ENCODE results near the gene RFNG. TPM values are rescaled to one million over a fixed set of nuclear protein-coding genes. Genes with fewer than 3 reads are reported as not detected.

Gene RFNG
- total RNA-seq, 1 experiment from 2014 or later = 37.9 TPM

DNA sequence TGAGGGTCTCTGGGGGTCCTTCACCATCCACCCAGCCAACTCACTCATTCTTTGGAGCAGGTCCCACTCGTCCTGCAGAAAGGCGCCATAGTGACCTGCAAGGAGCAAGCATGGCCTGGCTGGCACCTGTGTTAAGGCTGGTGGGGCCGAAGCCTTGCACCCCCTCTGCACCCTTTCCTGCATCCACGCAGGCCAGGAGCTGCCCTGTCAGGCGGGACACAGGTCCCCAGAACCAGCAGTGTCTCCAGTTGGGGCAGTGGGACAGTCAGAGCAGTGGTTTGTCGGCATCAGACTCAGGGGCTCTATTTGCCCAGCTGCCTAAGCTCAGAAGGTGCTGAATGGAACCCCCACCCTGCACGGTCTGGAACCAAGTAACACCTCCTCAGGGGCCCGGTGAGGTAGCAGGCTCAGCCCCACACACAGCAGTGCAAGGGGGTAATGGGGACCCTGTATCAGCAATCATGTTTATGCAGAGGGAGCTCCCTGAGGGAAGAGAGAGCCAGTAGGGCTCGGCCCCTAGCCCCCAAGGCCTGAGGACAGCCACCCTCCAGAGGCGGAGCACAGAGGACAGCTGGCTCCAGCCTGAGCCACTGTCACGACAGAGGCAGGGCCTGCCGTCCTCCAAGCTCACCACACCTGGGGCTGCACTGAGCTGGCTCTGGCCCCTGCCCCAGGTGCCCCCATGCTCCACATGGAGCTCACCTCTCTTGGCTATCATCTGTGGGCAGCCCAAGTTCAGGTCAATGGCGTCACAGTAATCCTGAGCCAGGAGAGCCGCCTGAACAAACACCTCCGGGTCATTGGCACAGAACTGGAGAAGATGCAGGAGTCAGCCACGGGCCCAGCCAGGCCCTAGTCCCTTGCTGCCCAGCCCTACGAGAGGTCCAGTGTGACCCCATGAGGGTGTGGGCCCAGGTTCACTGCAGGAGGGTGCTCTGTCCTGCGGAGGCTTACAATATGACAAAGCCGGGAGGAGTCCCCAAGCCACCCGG lies 12.1 kb upstream of the RFNG start:
- ChIA-PET CTCF (interaction anchor here (0.6 to 1.1 kb wide), 2 partner anchors 16 to 72 kb away, joined by 3 to 5 read pairs; no protein-coding TSS in a partner anchor), POLR2A (interaction anchor here (0.7 to 4.0 kb wide), 5 partner anchors 10 to 41 kb away, joined by 3 to 15 read pairs (median 4); partner anchors contain the start of genes FASN, GPS1, RAC3 and RFNG)
- intact Hi-C loops (cut with micrococcal nuclease) = no loop called here
- no TSS peak for BruUV-seq (replicated peaks)
- Mint-ChIP-seq H3K27me3 (ENCODE audit: insufficient read depth, unreplicated experiment) (no peaks in the 10 kb centered on the region), H3K4me1 (ENCODE audit: insufficient read depth, unreplicated experiment) (no peaks in the 10 kb centered on the region), H3K9me3 (ENCODE audit: unreplicated experiment) (no peaks in the 10 kb centered on the region), H3K27ac (ENCODE audit: low read depth, unreplicated experiment) (peak overlapping the region; percentile 27), H3K4me3 (ENCODE audit: unreplicated experiment) (peak overlapping the region; percentile 70), H3K36me3 (ENCODE audit: insufficient read depth, unreplicated experiment) (peaks cover 17% of the 10 kb centered on the region)
- DNase-seq (ENCODE audit: unreplicated experiment) = no peak
- TF ChIP-seq, protein P1, sequence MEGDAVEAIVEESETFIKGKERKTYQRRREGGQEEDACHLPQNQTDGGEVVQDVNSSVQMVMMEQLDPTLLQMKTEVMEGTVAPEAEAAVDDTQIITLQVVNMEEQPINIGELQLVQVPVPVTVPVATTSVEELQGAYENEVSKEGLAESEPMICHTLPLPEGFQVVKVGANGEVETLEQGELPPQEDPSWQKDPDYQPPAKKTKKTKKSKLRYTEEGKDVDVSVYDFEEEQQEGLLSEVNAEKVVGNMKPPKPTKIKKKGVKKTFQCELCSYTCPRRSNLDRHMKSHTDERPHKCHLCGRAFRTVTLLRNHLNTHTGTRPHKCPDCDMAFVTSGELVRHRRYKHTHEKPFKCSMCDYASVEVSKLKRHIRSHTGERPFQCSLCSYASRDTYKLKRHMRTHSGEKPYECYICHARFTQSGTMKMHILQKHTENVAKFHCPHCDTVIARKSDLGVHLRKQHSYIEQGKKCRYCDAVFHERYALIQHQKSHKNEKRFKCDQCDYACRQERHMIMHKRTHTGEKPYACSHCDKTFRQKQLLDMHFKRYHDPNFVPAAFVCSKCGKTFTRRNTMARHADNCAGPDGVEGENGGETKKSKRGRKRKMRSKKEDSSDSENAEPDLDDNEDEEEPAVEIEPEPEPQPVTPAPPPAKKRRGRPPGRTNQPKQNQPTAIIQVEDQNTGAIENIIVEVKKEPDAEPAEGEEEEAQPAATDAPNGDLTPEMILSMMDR (IDR thresholded peaks at IDR 0.05; ENCODE audit: unreplicated experiment) = no peak

DNA sequence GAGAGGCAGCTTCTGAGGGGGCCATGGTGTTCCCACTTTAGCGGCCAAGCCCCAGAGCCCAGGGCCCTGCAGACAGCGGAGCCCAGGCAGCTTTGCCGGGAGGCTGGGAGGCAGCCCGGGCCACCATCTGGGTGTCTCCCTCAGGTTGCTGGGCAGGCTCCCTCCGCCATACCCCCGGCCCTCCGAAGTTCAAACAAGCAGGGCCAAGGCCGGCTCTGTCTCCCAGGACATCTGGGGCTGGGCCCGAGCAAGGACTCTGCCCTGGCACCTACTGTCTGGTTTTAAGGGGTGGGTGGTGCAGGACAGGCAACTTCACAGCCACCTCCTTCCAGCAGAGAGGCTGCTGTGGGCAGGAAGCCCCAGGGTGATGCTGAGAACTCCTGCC lies 11.4 kb upstream of the RFNG start:
- TF ChIP-seq, protein P1 (IDR thresholded peaks at IDR 0.05; ENCODE audit: unreplicated experiment) = no peak
- H3K9me3 Mint-ChIP-seq (ENCODE audit: unreplicated experiment) = no peaks in the 10 kb centered on the region
- H3K4me1 Mint-ChIP-seq (ENCODE audit: insufficient read depth, unreplicated experiment) = no peaks in the 10 kb centered on the region
- no peak overlapping the region for H3K4me3 Mint-ChIP-seq (ENCODE audit: unreplicated experiment)
- no TSS peak for BruUV-seq (replicated peaks)
- ChIA-PET CTCF (interaction anchor here (1.1 kb wide), 1 partner anchor 72 kb away, joined by 5 read pairs; no protein-coding TSS in a partner anchor), POLR2A (interaction anchor here (1.8 kb wide), 1 partner anchor 9 kb away, joined by 4 read pairs; no protein-coding TSS in a partner anchor)
- no peak overlapping the region for H3K27ac Mint-ChIP-seq (ENCODE audit: low read depth, unreplicated experiment)
- H3K27me3 Mint-ChIP-seq (ENCODE audit: insufficient read depth, unreplicated experiment) = no peaks in the 10 kb centered on the region
- intact Hi-C loops (cut with micrococcal nuclease) = no loop called here
- peaks cover 21% of the 10 kb centered on the region for H3K36me3 Mint-ChIP-seq (ENCODE audit: insufficient read depth, unreplicated experiment)
- DNase-seq (ENCODE audit: unreplicated experiment) = no peak

DNA sequence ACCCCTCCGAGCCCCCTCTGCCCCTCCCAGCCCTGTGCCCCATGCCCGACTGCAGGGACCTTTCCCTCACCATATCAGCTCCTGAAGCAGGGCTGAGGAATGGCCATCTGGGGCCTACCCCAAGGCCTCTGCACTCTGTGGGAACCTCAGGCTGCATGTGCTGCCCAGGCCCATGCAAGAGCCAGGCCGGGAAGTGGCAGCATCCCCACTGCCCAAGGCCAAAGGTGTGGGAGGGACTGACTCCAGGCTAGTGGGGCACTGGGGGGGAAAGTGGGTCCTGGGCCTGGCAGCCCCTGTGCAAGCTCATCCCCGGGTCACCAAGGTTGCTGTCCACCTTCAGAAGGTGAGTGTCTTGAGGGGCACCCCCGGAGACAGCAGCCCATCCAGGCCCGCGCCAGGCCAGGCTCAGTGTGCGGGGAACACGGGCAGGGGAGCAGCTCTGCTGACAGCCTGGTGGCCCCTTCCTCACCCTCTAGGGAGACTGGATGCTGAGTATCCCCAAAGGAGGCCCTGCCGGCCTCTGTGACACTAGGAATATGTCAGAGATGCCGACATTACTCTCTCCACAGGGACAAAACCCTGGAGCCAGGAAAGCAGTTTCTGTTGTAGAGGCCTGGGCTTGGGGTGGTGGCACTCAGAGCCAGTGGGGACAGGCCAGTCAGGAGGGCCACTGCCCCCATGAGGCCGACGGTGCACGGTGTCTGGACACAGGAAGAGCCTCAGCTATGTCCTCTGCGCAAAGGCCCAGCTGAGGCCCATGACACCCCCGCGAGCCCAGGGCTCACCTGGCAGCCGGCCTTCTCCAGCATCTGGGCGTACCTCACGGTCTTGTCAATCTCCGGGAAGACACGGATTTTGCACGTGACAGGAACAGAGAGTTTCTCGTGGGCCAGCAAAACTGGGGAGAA lies 10.7 kb upstream of the RFNG start:
- TF ChIP-seq, protein P1 (IDR thresholded peaks at IDR 0.05; ENCODE audit: unreplicated experiment) = no peak
- Mint-ChIP-seq H3K36me3 (ENCODE audit: insufficient read depth, unreplicated experiment) (peaks cover 27% of the 10 kb centered on the region), H3K27me3 (ENCODE audit: insufficient read depth, unreplicated experiment) (no peaks in the 10 kb centered on the region), H3K4me3 (ENCODE audit: unreplicated experiment) (no peak overlapping the region), H3K9me3 (ENCODE audit: unreplicated experiment) (no peaks in the 10 kb centered on the region), H3K27ac (ENCODE audit: low read depth, unreplicated experiment) (no peak overlapping the region), H3K4me1 (ENCODE audit: insufficient read depth, unreplicated experiment) (no peaks in the 10 kb centered on the region)
- intact Hi-C loops (cut with micrococcal nuclease) = no loop called here
- ChIA-PET CTCF (interaction anchor here (1.1 kb wide), 1 partner anchor 71 kb away, joined by 5 read pairs; no protein-coding TSS in a partner anchor), POLR2A (interaction anchor here (1.0 to 1.8 kb wide), 2 partner anchors 8 to 25 kb away, joined by 3 to 4 read pairs; partner anchors contain the start of gene DCXR)
- no TSS peak for BruUV-seq (replicated peaks)
- DNase-seq (ENCODE audit: unreplicated experiment) = no peak
